ENCODE measurements around the gene GTF3A.

GTF3A gene

GRCh38 chr13:27449936-27450828 lies 25.8 kb downstream of the GTF3A start, which contains the start of gene MTIF3:
Gene MTIF3, minus strand, starts transcription at chr13:27450564. Its CDS starts 10,116 bp downstream, at chr13:27440448.
- TF ChIP-seq POLR2AphosphoS5 (IDR thresholded peaks at IDR 0.05; ENCODE audit: low read depth, low read length): peak; percentile 71
- TF ChIP-seq FOXP2 (optimal IDR thresholded peaks at IDR 0.05; ENCODE audit: borderline replicate concordance, extremely low read depth, extremely low read length, insufficient read depth): peak; percentile 71
- 0 out of 2 replicates have a peak, but pooled peaks have one; percentile 39 for TF ChIP-seq SIN3A (IDR thresholded peaks at IDR 0.05; ENCODE audit: borderline replicate concordance, insufficient read depth, low read length)
- 0 out of 2 replicates have a peak, but pooled peaks have one; percentile 57 for TF ChIP-seq TAF1 (IDR thresholded peaks at IDR 0.05; ENCODE audit: borderline replicate concordance, insufficient read depth, low read length)
- no peak for TF ChIP-seq REST (IDR thresholded peaks at IDR 0.05; ENCODE audit: insufficient read depth in 1 of 2, low read depth in 2 of 2, low read length in 2 of 2)

GRCh38 chr13:27450921-27451471 lies 26.6 kb downstream of the GTF3A start:
- no peak for TF ChIP-seq TAF1 (IDR thresholded peaks at IDR 0.05; ENCODE audit: borderline replicate concordance, insufficient read depth, low read length)
- TF ChIP-seq REST (IDR thresholded peaks at IDR 0.05; ENCODE audit: insufficient read depth in 1 of 2, low read depth in 2 of 2, low read length in 2 of 2): no peak
- TF ChIP-seq SIN3A (IDR thresholded peaks at IDR 0.05; ENCODE audit: borderline replicate concordance, insufficient read depth, low read length): no peak
- no peak for TF ChIP-seq POLR2AphosphoS5 (IDR thresholded peaks at IDR 0.05; ENCODE audit: low read depth, low read length)
- TF ChIP-seq FOXP2 (optimal IDR thresholded peaks at IDR 0.05; ENCODE audit: borderline replicate concordance, extremely low read depth, extremely low read length, insufficient read depth): no peak

GRCh38 chr13:27455331-27455855 lies 31.0 kb downstream of the GTF3A start:
- TF ChIP-seq REST (IDR thresholded peaks at IDR 0.05; ENCODE audit: insufficient read depth in 1 of 2, low read depth in 2 of 2, low read length in 2 of 2): no peak
- TF ChIP-seq SIN3A (IDR thresholded peaks at IDR 0.05; ENCODE audit: borderline replicate concordance, insufficient read depth, low read length): no peak
- no peak for TF ChIP-seq POLR2AphosphoS5 (IDR thresholded peaks at IDR 0.05; ENCODE audit: low read depth, low read length)

GRCh38 chr13:27461940-27462584 lies 37.6 kb downstream of the GTF3A start:
- TF ChIP-seq FOXP2 (optimal IDR thresholded peaks at IDR 0.05; ENCODE audit: borderline replicate concordance, extremely low read depth, extremely low read length, insufficient read depth): no peak
- no peak for TF ChIP-seq SIN3A (IDR thresholded peaks at IDR 0.05; ENCODE audit: borderline replicate concordance, insufficient read depth, low read length)
- no peak for TF ChIP-seq TAF1 (IDR thresholded peaks at IDR 0.05; ENCODE audit: borderline replicate concordance, insufficient read depth, low read length)
- TF ChIP-seq POLR2AphosphoS5 (IDR thresholded peaks at IDR 0.05; ENCODE audit: low read depth, low read length): no peak
- TF ChIP-seq REST (IDR thresholded peaks at IDR 0.05; ENCODE audit: insufficient read depth in 1 of 2, low read depth in 2 of 2, low read length in 2 of 2): no peak
